K562 (cell line): ENCODE data around the gene TFDP3.

Experiments used
- ATF7 ChIP-seq: fragments of 450-650 bp; IDR thresholded peaks from 2 replicates; pipeline ENCODE4 v1.7.1; 2014; ENCODE audit warnings: mild to moderate bottlenecking, moderate library complexity
- CTCF ChIP-seq, 3 experiments: IDR thresholded peaks in 2 of 3; conservative IDR thresholded peaks in 1 of 3; 2 replicates each; pipeline ENCODE4 v1.5.1; 2011 to 2012; ENCODE audit warnings: low read length in 3 of 3, mild to moderate bottlenecking in 3 of 3, control low read depth in 2 of 3, improper control_type of control experiment in 1 of 3, inconsistent platforms in 1 of 3, low read depth in 1 of 3, mixed read lengths in 1 of 3, moderate library complexity in 1 of 3; ENCODE audit not compliant: insufficient read depth in 2 of 3
- EP400 ChIP-seq: fragments of 450-650 bp; IDR thresholded peaks from 2 replicates; pipeline ENCODE4 v1.6.1; 2017; ENCODE audit warnings: antibody characterized with exemption, mild to moderate bottlenecking, moderate library complexity
- PML ChIP-seq: IDR thresholded peaks from 2 replicates; pipeline ENCODE4 v1.6.1; 2012; ENCODE audit warnings: low read length, inconsistent platforms
- POLR2A ChIP-seq: fragments of 450-650 bp; conservative IDR thresholded peaks from 2 replicates; pipeline ENCODE4 v1.6.1; 2016
- POLR2G ChIP-seq: fragments of 200-400 bp; formaldehyde crosslinking; IDR thresholded peaks from 2 replicates; pipeline ENCODE4 v1.6.1; 2017; ENCODE audit warnings: low read depth, mild to moderate bottlenecking, antibody characterized with exemption, low read length, moderate library complexity
- TCF7L2 ChIP-seq: fragments of 150-350 bp; IDR thresholded peaks from 2 replicates; pipeline ENCODE4 v1.6.1; 2016; ENCODE audit warnings: low read depth, mild to moderate bottlenecking, low read length, moderate library complexity
- ZNF184 ChIP-seq: sonication (generic); formaldehyde crosslinking; IDR thresholded peaks from 2 replicates; pipeline ENCODE4 v1.5.0; 2020; ENCODE audit warnings: missing genetic modification reagents
- TF ChIP-seq, protein P1 (sequence below): fragments of 250-450 bp; sonication (Bioruptor Pico); IDR thresholded peaks from 2 replicates; pipeline ENCODE4 v1.5.0; 2021; ENCODE audit warnings: mild to moderate bottlenecking, borderline replicate concordance

DNA sequence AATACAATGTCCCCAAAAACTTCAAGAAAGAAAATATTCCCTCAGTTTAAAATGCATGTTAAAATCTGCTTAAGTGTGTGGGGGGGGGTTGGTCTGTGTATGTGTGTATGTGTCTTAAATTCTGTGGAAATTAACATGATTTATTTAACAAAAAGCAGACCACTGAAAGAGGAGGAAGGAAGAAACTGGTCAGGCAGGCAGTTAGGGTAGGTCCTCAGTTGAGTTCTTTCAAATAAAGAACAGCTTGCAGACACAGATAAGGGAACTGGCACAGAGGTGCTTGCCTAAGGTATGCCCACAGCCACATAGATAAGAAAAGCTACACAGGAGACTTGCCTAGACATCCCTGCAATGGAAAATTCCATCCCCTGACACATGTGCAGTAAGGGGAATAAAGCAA, 28.8 kb upstream of the TFDP3 start:
- TF ChIP-seq EP400 (no peak), ATF7 (no peak), PML (no peak), POLR2A (no peak), TCF7L2 (no peak), CTCF (IDR thresholded peaks at IDR 0.05 in 2 of 3, conservative IDR thresholded peaks at IDR 0.05 in 1 of 3; ENCODE audit: insufficient read depth in 2 of 3, low read depth in 1 of 3, low read length in 3 of 3) (no peak), POLR2G (no peak), ZNF184 (CRISPR knock-in tag) (no peak)
- TF ChIP-seq, protein P1, sequence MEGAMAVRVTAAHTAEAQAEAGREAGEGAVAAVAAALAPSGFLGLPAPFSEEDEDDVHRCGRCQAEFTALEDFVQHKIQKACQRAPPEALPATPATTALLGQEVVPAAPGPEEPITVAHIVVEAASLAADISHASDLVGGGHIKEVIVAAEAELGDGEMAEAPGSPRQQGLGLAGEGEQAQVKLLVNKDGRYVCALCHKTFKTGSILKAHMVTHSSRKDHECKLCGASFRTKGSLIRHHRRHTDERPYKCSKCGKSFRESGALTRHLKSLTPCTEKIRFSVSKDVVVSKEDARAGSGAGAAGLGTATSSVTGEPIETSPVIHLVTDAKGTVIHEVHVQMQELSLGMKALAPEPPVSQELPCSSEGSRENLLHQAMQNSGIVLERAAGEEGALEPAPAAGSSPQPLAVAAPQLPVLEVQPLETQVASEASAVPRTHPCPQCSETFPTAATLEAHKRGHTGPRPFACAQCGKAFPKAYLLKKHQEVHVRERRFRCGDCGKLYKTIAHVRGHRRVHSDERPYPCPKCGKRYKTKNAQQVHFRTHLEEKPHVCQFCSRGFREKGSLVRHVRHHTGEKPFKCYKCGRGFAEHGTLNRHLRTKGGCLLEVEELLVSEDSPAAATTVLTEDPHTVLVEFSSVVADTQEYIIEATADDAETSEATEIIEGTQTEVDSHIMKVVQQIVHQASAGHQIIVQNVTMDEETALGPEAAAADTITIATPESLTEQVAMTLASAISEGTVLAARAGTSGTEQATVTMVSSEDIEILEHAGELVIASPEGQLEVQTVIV (CRISPR knock-in tag) = no peak
